Left ventricle myocardium inferior (tissue), 1 donor: ENCODE data around the gene GPR35. TPM values are rescaled to one million over a fixed set of nuclear protein-coding genes. Genes with fewer than 3 reads are reported as not detected.

Source experiments
- DNase-seq: peaks from one replicate; pipeline ENCODE4 v3.0.0-alpha.2; 2020
- H3K27ac ChIP-seq: fragments of 200-600 bp; replicated peaks from 2 replicates; pipeline ENCODE4 v1.8.0; 2021
- H3K27me3 ChIP-seq: fragments of 200-600 bp; 2 replicates; pipeline ENCODE4 v1.8.0; 2021; ENCODE audit warnings: low read depth
- H3K36me3 ChIP-seq: fragments of 200-600 bp; 2 replicates; pipeline ENCODE4 v1.8.0; 2021
- H3K4me1 ChIP-seq: fragments of 200-600 bp; 2 replicates; pipeline ENCODE4 v1.8.0; 2021
- H3K4me3 ChIP-seq: fragments of 200-600 bp; 2 replicates; pipeline ENCODE4 v1.8.0; 2021; ENCODE audit warnings: mild to moderate bottlenecking, moderate library complexity
- H3K9me3 ChIP-seq: fragments of 200-600 bp; replicated peaks from 2 replicates; pipeline ENCODE4 v1.8.0; 2021
- intact Hi-C: fragments of 100-400 bp; cut with micrococcal nuclease; formaldehyde crosslinking; loops from one replicate; pipeline ENCODE4 v1.11.0; 2022
- total RNA-seq: library from RNA; stranded (reverse); fragmentation: NEBNext Ultra II Directional; extraction: Animal tissue kit (Norgen Biotek cat#: 25700); gene quantifications from one replicate; pipeline ENCODE4 v1.2.1, GENCODE V29; 2021
- TF ChIP-seq, protein P1 (sequence below): fragments of 200-600 bp; IDR thresholded peaks from 2 replicates; pipeline ENCODE4 v1.8.0; 2021; ENCODE audit warnings: antibody characterized with exemption, mild to moderate bottlenecking, borderline replicate concordance
- donor health status: DM: no; HTN: yes; CAD: no; lungs with severe emphysema.

The GPR35 gene
- total RNA-seq, 1 donor from 2014 or later: 1.3 TPM

GRCh38 chr2:240637901-240638345 lies 12.6 kb downstream of the GPR35 start:
- Histone ChIP-seq H3K4me1 (no peaks in the 10 kb centered on the region), H3K4me3 (no peak overlapping the region), H3K27ac (no peak overlapping the region), H3K27me3 (peaks cover 15% of the 10 kb centered on the region), H3K9me3 (peaks cover 14% of the 10 kb centered on the region), H3K36me3 (no peaks in the 10 kb centered on the region)
- intact Hi-C loops: no loop called here
- DNase-seq: peak; percentile 8
- TF ChIP-seq, protein P1, sequence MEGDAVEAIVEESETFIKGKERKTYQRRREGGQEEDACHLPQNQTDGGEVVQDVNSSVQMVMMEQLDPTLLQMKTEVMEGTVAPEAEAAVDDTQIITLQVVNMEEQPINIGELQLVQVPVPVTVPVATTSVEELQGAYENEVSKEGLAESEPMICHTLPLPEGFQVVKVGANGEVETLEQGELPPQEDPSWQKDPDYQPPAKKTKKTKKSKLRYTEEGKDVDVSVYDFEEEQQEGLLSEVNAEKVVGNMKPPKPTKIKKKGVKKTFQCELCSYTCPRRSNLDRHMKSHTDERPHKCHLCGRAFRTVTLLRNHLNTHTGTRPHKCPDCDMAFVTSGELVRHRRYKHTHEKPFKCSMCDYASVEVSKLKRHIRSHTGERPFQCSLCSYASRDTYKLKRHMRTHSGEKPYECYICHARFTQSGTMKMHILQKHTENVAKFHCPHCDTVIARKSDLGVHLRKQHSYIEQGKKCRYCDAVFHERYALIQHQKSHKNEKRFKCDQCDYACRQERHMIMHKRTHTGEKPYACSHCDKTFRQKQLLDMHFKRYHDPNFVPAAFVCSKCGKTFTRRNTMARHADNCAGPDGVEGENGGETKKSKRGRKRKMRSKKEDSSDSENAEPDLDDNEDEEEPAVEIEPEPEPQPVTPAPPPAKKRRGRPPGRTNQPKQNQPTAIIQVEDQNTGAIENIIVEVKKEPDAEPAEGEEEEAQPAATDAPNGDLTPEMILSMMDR: no peak

DNA sequence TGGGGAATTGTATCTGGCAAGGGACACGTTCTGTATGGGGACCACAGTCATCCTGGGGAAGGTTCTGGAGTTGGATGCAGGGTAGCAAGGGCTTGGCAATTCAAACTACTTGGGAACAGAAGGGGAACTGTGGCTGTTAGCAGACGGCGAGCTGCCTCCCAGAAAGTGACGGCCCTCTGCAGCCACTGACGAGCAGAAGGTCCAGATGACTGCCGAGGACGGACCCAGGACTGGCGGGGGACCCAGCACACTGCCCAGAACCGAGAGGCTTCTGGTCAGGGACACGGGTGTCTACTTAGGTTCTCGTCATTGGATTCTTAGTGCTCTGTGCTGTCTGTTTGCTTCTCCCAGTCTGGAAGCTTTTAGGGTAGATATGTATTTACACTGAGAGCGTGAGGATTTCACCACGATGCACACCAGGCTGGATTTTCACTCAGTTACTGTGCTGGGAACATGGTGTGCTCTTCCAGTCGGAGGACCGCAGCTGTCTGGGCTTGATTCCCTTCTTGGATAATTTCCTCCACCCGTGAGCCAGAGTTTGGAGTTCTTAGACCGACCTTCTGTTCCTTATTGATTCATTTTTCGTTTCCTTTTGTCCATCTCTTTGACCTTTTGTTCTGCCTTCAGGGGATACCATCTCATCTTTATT lies 13.4 kb downstream of the GPR35 start:
- DNase-seq: peak; percentile 13
- no peaks in the 10 kb centered on the region for H3K4me1 ChIP-seq
- TF ChIP-seq, protein P1: no peak
- peaks cover 22% of the 10 kb centered on the region for H3K27me3 ChIP-seq
- peaks cover 9% of the 10 kb centered on the region for H3K9me3 ChIP-seq
- intact Hi-C loops: no loop called here
- H3K36me3 ChIP-seq: no peaks in the 10 kb centered on the region
- H3K4me3 ChIP-seq: no peak overlapping the region
- peak overlapping the region; percentile 52 for H3K27ac ChIP-seq

DNA sequence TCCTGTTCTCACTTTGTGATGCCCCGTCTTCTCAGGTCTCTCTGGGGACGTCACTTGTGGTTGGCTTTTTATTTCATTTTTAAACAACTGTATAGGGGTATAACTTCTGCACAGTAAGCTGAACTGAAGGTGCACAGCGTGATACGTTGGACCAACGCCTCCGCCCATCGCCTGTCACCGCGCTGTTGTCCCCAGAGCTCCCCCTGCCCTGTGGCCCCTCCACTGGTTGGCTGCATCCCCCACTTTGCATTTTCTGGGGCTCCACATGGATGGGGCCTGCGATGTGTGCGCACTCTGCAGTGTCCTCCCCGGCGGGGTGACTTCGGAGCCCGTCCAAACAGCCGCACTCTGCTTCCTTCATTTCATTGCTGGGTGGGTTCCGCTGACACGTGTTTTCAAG lies 14.3 kb downstream of the GPR35 start:
- no peak overlapping the region for H3K4me3 ChIP-seq
- peak; percentile 2 for DNase-seq
- TF ChIP-seq, protein P1: no peak
- H3K36me3 ChIP-seq: no peaks in the 10 kb centered on the region
- intact Hi-C loops: no loop called here
- no peaks in the 10 kb centered on the region for H3K9me3 ChIP-seq
- peaks cover 29% of the 10 kb centered on the region for H3K27me3 ChIP-seq
- H3K27ac ChIP-seq: no peak overlapping the region
- H3K4me1 ChIP-seq: no peaks in the 10 kb centered on the region

- H3K9me3 ChIP-seq: no peaks in the 10 kb centered on the region
- peak; percentile 13 for DNase-seq
- intact Hi-C loops: no loop called here
- H3K27me3 ChIP-seq: peaks cover 43% of the 10 kb centered on the region
- no peaks in the 10 kb centered on the region for H3K4me1 ChIP-seq
- no peak overlapping the region for H3K4me3 ChIP-seq
- TF ChIP-seq, protein P1: peak; percentile 50
- no peaks in the 10 kb centered on the region for H3K36me3 ChIP-seq
- H3K27ac ChIP-seq: no peak overlapping the region
Measured at GRCh38 chr2:240640939-240641338, 15.7 kb downstream of the GPR35 start.

DNA sequence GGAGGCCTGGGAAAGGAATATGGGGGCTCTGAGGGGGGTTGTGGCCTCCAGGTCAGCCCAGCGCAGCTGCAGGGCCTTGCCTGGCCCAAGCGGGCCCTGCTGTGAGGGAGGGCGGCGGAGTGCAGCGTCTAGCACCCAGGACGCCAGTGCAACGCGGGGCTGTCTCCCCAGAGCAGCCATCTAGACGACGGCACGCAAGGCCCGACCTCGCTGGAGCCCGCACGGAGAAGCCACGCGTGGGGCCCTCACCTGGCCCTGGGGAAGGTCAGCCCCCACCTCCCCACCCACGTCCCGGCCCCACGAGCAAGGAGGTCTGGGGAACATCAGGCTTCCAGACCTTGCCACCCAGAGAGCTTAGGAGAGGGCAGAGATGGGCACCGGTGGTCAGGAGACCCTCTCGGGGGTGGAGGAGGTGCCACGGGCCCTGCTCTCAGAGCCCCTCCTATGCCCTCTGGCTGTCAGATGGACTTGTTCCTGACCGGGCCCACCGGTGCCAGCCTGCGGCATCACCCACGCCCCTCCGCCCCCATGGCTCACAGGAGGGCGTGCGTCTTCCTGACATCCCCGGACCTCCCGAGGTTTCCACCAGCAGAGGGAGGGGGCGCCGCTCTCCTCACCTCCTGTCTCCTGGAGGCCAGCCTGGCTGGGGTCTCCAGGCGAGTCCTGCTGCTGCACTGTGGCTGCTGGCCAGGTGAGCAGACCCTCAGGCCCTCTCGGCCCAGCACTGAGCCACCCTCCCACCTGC lies 17.0 kb downstream of the GPR35 start:
- H3K9me3 ChIP-seq: no peaks in the 10 kb centered on the region
- H3K27ac ChIP-seq: no peak overlapping the region
- H3K27me3 ChIP-seq: peaks cover 56% of the 10 kb centered on the region
- no peaks in the 10 kb centered on the region for H3K36me3 ChIP-seq
- TF ChIP-seq, protein P1: no peak
- no peak overlapping the region for H3K4me3 ChIP-seq
- H3K4me1 ChIP-seq: no peaks in the 10 kb centered on the region
- intact Hi-C loops: no loop called here
- peak; percentile 3 for DNase-seq
